Kidney tubule cell (primary cell): ENCODE results near the gene APOL6.
A peak's percentile ranks its signal among the peaks of the same experiment; 100 is the strongest.
"Not testable (repeated sequence)": the region's sequence is repeated elsewhere in the genome, so short reads cannot be mapped to it uniquely, and the experiment has no call there.

Experiments
- DNase-seq: peaks from one replicate; pipeline ENCODE4 v3.0.0-alpha.2; 2018; ENCODE audit warnings: low spot score

The APOL6 gene

DNA sequence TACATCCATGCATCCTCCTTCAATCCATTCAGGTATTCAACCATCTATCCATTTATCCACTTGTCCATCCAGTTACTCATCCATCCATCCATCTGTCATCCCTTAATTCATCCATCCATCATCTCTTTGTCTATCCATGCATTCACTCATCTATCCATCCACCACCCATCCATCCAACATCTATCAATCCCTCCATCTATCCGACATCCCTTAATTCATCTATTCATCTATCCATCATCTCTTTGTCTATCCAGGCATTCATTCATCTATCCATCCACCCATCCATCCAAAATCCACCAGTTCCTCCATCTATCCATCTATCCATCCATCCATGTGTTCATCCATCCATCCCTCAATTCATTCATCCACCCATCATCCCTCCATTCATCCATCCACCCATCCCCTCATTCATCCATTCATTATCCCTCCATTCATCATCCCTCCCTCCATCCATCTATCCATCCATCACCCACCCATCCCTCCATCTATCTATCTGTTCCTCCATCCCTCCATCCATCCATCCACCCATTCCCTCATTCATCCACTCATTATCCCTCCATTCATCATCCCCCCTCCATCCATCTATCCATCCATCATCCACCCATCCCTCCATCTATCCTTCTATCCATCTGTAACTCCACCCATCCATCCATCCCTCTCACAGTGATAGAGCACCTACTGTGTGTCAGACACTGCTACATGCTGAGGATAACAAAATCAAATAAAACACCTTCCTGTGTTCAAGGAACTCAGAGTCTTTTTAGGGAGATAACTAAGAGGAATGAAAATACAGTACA lies 29.6 kb upstream of the APOL6 start:
- DNase-seq = no peak

GRCh38 chr22:35619336-35620094 lies 28.7 kb upstream of the APOL6 start:
- DNase-seq = no peak

GRCh38 chr22:35620624-35621251 lies 27.5 kb upstream of the APOL6 start:
- no peak for DNase-seq

GRCh38 chr22:35621451-35621850 lies 26.8 kb upstream of the APOL6 start:
- DNase-seq = no peak

DNA sequence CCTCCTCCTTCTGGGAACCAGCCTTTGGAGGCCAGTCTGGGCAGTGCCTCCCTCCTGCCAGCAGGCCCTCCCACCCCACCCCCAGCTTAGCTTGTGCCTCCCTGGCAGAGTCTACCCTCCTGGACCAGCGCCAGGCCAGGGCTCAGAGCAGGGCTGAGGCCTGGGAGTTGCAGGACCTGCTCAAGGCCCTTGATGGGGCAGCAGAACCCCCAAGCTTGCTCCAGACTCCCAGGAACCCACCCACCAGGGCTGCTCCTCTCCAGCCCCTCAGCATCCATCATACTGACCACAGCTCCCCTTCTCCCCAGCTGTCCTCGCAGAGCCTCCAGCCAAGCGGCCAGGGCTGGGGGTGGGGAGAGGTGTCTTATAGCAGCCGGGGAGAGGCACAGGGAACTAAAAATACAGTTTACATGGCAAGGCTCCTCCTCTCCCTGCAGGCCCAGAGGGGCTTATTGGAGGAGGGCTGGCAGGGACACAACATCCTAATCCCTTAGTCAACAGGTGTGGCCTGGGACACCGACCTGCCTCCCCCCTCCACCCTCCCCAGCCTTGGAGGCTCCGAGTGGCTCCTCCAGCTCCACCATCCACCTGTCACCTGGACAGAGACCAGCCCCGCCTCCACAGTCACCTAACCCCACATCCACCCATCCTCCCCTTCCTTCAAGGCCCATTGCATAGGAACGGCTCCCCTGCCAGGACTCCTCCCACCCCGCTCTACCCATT lies 25.9 kb upstream of the APOL6 start:
- DNase-seq = no peak

DNA sequence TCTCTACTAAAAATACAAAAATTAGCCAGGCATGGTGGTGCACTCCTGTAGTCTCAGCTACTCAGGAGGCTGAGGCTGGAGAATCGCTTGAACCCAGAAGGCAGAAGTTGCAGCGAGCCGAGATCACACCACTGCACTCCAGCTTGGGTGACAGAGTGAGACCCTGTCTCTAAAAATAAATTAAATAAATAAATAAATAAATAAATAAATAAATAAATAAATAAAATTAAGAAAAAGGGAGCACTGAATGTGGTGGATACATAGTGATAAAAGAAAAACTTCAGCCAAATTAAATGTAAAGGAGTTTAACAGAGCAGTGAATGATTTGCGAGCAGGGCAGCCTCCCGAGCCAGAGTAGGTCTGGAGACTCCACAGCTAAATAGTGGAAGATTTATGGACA lies 24.4 kb upstream of the APOL6 start:
- not testable (repeated sequence) for DNase-seq

DNA sequence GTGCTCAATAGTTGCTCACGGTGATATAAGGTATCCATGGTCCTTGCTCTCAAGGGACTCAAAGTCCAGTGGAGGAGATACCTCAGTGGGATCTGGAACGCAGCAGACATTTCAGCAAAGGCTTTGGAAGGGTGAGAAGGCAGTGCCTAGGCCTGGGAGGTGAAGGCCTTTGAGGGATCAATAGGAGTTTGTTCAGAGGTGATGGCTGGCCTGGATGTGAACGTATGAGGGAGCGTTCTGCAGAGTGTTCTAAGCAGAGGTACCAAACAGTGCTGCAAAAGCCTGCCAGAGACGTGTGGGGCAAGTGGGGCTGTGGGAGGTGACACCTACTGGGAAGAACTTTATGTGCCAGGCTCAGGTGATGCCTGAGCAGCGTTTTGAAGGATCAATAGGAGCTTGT lies 23.7 kb upstream of the APOL6 start:
- no peak for DNase-seq

DNA sequence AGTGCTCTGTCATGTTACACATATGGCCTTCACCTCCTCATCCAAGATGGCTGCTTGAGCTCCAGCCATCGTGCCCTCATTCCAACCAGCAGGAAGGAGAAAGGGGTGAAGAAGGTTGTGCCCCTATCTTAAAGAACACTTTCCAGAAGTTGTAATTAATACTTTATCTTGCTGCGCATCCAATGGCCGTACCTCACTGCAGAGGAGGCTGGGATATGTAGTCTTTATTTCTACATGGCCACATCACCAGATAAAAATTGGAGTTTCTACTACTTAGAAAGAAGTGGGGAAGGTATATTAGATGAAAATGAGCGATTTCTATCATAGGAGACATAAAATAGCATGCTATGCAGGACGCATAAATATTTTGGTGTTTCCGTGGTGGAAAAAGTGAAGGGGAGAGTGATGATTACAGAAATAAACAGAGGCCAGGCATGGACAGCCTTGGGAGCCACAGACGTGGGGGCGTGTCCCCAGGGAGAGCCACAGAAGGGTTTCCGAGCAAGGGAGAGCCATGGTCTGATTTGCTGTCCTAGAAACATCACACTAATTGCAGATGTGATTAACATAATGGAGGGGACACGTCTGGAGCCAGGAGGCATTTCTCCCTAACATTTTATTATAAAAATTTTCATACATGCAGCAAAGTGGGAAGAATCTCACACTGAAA lies 22.3 kb upstream of the APOL6 start:
- DNase-seq = no peak

- DNase-seq = peak; percentile 98
These were observed 20.8 kb upstream of the APOL6 start for GRCh38 chr22:35627267-35628041.

GRCh38 chr22:35628732-35629131 lies 19.5 kb upstream of the APOL6 start:
- no peak for DNase-seq

- DNase-seq = peak; percentile 99
These were observed 18.6 kb upstream of the APOL6 start for GRCh38 chr22:35629406-35630216.

DNA sequence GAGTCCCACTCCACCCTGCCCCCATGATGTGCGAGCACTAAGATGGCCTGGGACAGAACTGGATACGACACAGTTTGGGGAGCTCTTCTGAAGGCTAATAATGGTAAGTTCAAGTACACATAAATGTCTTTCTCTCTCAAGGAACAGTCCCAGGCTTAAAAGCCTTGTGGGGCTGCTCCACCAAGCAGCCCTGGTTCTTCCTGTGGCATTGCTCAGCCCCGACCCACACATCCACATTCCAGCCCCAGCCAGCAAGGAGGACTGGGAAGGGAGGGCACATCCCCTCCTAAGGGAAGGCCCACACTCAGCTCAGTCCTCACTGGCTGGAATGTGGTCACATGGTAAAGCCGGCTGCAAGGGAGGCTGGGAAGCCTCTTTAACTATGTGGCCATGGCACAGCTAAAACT lies 17.9 kb upstream of the APOL6 start:
- peak; percentile 76 for DNase-seq

- no peak for DNase-seq
These were observed 17.4 kb upstream of the APOL6 start for GRCh38 chr22:35630891-35631290.

DNA sequence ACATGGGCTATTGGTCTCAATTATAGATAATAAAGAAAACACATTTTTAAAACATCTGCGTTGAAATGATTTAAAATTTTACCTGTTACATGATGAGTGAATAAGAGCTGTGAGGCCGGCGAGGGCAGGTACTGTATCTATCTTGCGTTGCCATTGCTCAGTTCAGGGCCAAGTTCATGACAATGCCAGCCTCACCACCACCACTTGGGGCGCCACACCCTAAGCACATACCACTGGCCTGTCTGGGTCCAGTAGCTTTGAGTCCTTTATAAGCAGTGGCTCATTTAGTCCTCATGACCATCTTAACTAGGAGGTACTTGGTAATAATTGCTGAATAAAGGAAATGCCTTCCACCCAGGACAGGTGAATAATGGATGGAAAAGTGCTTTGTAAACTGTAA lies 16.6 kb upstream of the APOL6 start:
- DNase-seq = peak; percentile 59

DNA sequence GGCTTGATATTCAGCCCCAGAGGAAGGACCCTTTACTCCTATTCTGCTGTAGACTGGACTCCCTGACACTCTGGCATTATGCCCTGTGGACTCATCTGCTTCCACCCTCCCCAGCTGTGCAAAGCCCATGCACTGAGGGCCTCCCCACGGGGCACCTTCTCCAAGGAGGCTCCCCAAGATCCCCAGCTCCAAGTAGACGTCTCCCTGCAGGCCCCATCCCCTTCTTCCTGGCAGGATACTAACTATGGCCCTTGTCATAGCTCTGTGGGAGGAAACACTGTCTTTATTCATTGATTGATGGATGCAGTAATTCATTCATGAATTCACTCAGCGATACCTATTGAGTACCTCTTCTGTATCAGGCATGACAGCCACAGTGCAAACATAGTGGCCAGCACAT lies 15.3 kb upstream of the APOL6 start:
- no peak for DNase-seq

DNA sequence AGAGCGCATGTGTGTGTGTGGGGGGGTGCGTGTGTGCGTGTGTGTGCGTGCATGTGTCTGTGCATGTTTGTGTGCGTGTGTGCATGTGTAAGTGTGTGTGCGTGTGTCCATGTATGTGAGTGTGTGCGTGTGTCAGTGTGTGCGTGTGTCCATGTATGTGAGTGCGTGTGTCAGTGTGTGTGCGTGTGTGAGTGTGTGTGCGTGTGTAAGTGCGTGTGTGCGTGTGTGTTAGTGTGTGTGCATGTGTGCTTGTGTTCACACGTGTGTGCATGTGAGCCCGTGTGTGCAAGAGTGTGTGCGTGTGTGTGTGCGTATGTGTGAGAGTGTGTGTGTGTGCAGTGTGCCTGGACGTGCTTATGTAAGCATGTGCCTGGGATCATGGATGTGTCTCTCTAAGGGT lies 14.7 kb upstream of the APOL6 start:
- DNase-seq = no peak

DNA sequence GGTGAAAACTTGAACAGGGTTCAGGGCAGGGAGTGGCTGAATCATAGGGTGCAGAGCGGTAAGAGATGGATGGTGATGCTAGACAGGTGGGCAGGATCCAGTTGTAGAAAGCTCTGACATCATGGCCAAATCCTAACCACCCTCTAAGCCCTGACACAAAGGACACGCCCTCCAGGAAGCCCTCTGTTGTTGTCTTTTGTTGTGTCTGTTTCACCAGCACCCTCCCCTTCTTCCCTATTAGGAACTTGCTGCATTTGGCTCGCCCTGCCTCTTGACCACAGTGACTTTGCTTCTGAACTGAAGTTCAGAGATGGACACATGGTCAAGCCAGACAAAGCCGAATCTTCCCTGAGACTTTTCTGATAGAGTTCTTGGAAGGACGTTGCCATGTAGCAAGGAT lies 14.2 kb upstream of the APOL6 start:
- no peak for DNase-seq

GRCh38 chr22:35634943-35635540 lies 13.2 kb upstream of the APOL6 start:
- DNase-seq = peak; percentile 42

GRCh38 chr22:35637254-35637653 lies 11.0 kb upstream of the APOL6 start:
- DNase-seq = no peak

GRCh38 chr22:35638001-35638400 lies 10.2 kb upstream of the APOL6 start:
- DNase-seq = no peak
